Activated CD4-positive, alpha-beta T cell treated with anti-CD3 and anti-CD28 coated beads, Interleukin-2, amount 50 U/mL, for 48 hours (primary cell): ENCODE data around the gene CASP2.
"Not testable (repeated sequence)": the region's sequence is repeated elsewhere in the genome, so short reads cannot be mapped to it uniquely, and the experiment has no call there.

Experiments used
- DNase-seq, 2 experiments: peaks; one replicate each; pipeline ENCODE4 v3.0.0-alpha.2; 2020

The CASP2 gene

GRCh38 chr7:143287935-143288826 is at the start of gene CASP2:
TSS of gene CASP2 (plus strand) at chr7:143288351. CDS start at chr7:143288456, 105 bp downstream.
- peak; percentile 98 to 99 for DNase-seq

GRCh38 chr7:143239813-143240212 is 48.3 kb upstream of the CASP2 start:
- DNase-seq: no peak

- peak; percentile 58 to 69 for DNase-seq
These were observed 47.6 kb upstream of the CASP2 start for GRCh38 chr7:143240291-143241168.

GRCh38 chr7:143242306-143242705 is 45.8 kb upstream of the CASP2 start:
- no peak for DNase-seq

- no peak for DNase-seq
These were observed 45.0 kb upstream of the CASP2 start for GRCh38 chr7:143243111-143243510.

- DNase-seq: no peak
These were observed 44.5 kb upstream of the CASP2 start for GRCh38 chr7:143243614-143244013.

GRCh38 chr7:143244321-143244720 is 43.8 kb upstream of the CASP2 start:
- no peak for DNase-seq

GRCh38 chr7:143245123-143245522 is 43.0 kb upstream of the CASP2 start:
- no peak for DNase-seq

- no peak for DNase-seq
These were observed 40.8 kb upstream of the CASP2 start for GRCh38 chr7:143247372-143247771.

GRCh38 chr7:143248761-143249354 is 39.3 kb upstream of the CASP2 start:
- DNase-seq: no peak

GRCh38 chr7:143250199-143250598 is 38.0 kb upstream of the CASP2 start:
- DNase-seq: no peak

GRCh38 chr7:143250822-143251221 is 37.3 kb upstream of the CASP2 start:
- no peak for DNase-seq

GRCh38 chr7:143252006-143252405 is 36.1 kb upstream of the CASP2 start:
- DNase-seq: no peak

- DNase-seq: no peak
These were observed 32.6 kb upstream of the CASP2 start for GRCh38 chr7:143255564-143255963.

GRCh38 chr7:143256325-143256724 is 31.8 kb upstream of the CASP2 start:
- DNase-seq: no peak

GRCh38 chr7:143256932-143257331 is 31.2 kb upstream of the CASP2 start:
- DNase-seq: no peak

- no peak for DNase-seq
These were observed 30.6 kb upstream of the CASP2 start for GRCh38 chr7:143257501-143257900.

- no peak for DNase-seq
These were observed 29.3 kb upstream of the CASP2 start for GRCh38 chr7:143258831-143259230.

- DNase-seq: no peak
These were observed 28.4 kb upstream of the CASP2 start for GRCh38 chr7:143259765-143260164.

GRCh38 chr7:143261901-143262300 is 26.2 kb upstream of the CASP2 start:
- DNase-seq: no peak

GRCh38 chr7:143263266-143264195 is 24.6 kb upstream of the CASP2 start, which contains the start of gene GSTK1:
TSS of gene GSTK1 (plus strand) at chr7:143263441. CDS start at chr7:143263514, 73 bp downstream.
- DNase-seq: peak; percentile 85 to 89

- not testable (repeated sequence) for DNase-seq
These were observed 24.0 kb upstream of the CASP2 start for GRCh38 chr7:143264196-143264568.
